Osteocyte (in vitro differentiated cells): Measurements from ENCODE around the gene TPPP. TPM values are rescaled to one million over a fixed set of nuclear protein-coding genes. Genes with fewer than 3 reads are reported as not detected.
"Not testable (repeated sequence)": the region's sequence is repeated elsewhere in the genome, so short reads cannot be mapped to it uniquely, and the experiment has no call there.

ENCODE experiments used
- DNase-seq: peaks from one replicate; pipeline ENCODE4 v3.0.0; 2021; ENCODE audit warnings: mixed read lengths; ENCODE audit not compliant: unreplicated experiment; ENCODE audit errors: extremely low spot score
- H3K27ac Mint-ChIP-seq: one replicate; pipeline ENCODE4 v1.8.0; 2021; ENCODE audit warnings: mild to moderate bottlenecking, mixed read lengths; ENCODE audit not compliant: unreplicated experiment
- H3K27me3 Mint-ChIP-seq: one replicate; pipeline ENCODE4 v1.8.0; 2021; ENCODE audit warnings: mixed read lengths; ENCODE audit not compliant: unreplicated experiment
- H3K36me3 Mint-ChIP-seq: one replicate; pipeline ENCODE4 v1.8.0; 2021; ENCODE audit warnings: mixed read lengths; ENCODE audit not compliant: unreplicated experiment
- H3K4me1 Mint-ChIP-seq: one replicate; pipeline ENCODE4 v1.8.0; 2021; ENCODE audit warnings: mixed read lengths; ENCODE audit not compliant: unreplicated experiment
- H3K4me3 Mint-ChIP-seq: one replicate; pipeline ENCODE4 v1.8.0; 2021; ENCODE audit warnings: mild to moderate bottlenecking, moderate library complexity, mixed read lengths; ENCODE audit not compliant: unreplicated experiment
- H3K9me3 Mint-ChIP-seq: one replicate; pipeline ENCODE4 v1.8.0; 2021; ENCODE audit warnings: mixed read lengths; ENCODE audit not compliant: unreplicated experiment
- total RNA-seq: library from RNA; stranded (reverse); gene quantifications from 2 replicates; pipeline ENCODE4 v1.2.1, GENCODE V29; 2021
- TF ChIP-seq, protein P1 (sequence below): fragments of 200-600 bp; sonication (generic); IDR thresholded peaks from 2 replicates; pipeline ENCODE4 v1.5.0; 2021; ENCODE audit warnings: antibody characterized with exemption, mild to moderate bottlenecking, moderate library complexity

The TPPP gene
- total RNA-seq, 1 donor from 2014 or later: 0.16 TPM

DNA sequence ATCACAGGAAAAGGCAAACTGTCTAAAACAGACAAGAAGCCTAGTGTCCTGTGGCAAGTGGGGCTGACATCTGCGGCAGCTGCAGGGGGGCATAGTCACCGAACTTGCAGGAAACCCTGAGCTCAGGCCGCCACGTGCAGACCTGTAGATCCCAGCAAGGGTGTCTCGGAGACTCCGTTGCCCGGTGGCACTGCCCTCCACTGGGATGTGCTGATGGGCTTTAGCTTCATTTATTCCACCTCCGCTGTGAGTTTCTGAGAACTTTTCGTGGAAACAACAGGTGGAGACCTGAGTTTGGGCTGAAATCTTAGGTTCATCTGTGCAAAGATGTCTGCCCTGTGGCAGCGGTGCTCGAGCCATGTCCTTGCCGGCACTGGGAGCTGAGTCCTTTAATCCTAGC is 59.0 kb downstream of the TPPP start:
- DNase-seq: no peak
- no peak overlapping the region for H3K27ac Mint-ChIP-seq
- no peaks in the 10 kb centered on the region for H3K4me1 Mint-ChIP-seq

GRCh38 chr5:633501-633955 is 59.6 kb downstream of the TPPP start:
- no peak for DNase-seq
- Mint-ChIP-seq H3K9me3 (no peaks in the 10 kb centered on the region), H3K4me3 (no peak overlapping the region), H3K27me3 (no peaks in the 10 kb centered on the region), H3K36me3 (peaks cover 12% of the 10 kb centered on the region), H3K27ac (no peak overlapping the region), H3K4me1 (no peaks in the 10 kb centered on the region)
- TF ChIP-seq, protein P1, sequence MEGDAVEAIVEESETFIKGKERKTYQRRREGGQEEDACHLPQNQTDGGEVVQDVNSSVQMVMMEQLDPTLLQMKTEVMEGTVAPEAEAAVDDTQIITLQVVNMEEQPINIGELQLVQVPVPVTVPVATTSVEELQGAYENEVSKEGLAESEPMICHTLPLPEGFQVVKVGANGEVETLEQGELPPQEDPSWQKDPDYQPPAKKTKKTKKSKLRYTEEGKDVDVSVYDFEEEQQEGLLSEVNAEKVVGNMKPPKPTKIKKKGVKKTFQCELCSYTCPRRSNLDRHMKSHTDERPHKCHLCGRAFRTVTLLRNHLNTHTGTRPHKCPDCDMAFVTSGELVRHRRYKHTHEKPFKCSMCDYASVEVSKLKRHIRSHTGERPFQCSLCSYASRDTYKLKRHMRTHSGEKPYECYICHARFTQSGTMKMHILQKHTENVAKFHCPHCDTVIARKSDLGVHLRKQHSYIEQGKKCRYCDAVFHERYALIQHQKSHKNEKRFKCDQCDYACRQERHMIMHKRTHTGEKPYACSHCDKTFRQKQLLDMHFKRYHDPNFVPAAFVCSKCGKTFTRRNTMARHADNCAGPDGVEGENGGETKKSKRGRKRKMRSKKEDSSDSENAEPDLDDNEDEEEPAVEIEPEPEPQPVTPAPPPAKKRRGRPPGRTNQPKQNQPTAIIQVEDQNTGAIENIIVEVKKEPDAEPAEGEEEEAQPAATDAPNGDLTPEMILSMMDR: no peak

More for the DNA sequence above, 59.0 kb downstream of the TPPP start:
- Mint-ChIP-seq H3K9me3 (no peaks in the 10 kb centered on the region), H3K27me3 (no peaks in the 10 kb centered on the region), H3K4me3 (no peak overlapping the region), H3K36me3 (peaks cover 12% of the 10 kb centered on the region)
- TF ChIP-seq, protein P1: no peak

GRCh38 chr5:628351-629205 is 64.6 kb downstream of the TPPP start:
- not testable (repeated sequence) for H3K4me1 Mint-ChIP-seq, H3K36me3 Mint-ChIP-seq, H3K27me3 Mint-ChIP-seq, H3K4me3 Mint-ChIP-seq, DNase-seq, H3K27ac Mint-ChIP-seq, H3K9me3 Mint-ChIP-seq

DNA sequence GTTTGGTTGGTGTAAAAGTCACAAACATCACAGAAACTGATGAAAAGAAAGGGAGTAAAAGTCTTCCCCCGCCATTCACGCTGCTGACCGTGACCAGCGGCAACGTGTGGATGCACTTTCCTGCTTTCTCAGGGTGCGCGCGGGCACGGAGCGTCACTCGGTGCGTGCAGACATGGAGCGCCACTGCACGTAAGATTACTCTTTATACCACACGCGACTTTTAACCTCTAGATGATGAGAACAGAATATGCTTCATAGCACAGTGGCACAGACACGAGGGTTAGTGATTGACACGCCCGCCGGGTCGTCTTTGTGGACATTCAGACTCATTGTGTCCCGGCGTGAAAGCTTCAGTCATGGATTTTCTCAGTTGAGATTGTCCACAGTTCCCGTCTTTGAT is 65.3 kb downstream of the TPPP start:
- TF ChIP-seq, protein P1: no peak
- no peak overlapping the region for H3K4me3 Mint-ChIP-seq
- H3K27me3 Mint-ChIP-seq: no peaks in the 10 kb centered on the region
- H3K27ac Mint-ChIP-seq: no peak overlapping the region
- DNase-seq: no peak
- H3K36me3 Mint-ChIP-seq: peaks cover 7% of the 10 kb centered on the region
- no peaks in the 10 kb centered on the region for H3K4me1 Mint-ChIP-seq
- no peaks in the 10 kb centered on the region for H3K9me3 Mint-ChIP-seq

- no peak overlapping the region for H3K4me3 Mint-ChIP-seq
- H3K9me3 Mint-ChIP-seq: no peaks in the 10 kb centered on the region
- no peaks in the 10 kb centered on the region for H3K27me3 Mint-ChIP-seq
- no peak for DNase-seq
- H3K36me3 Mint-ChIP-seq: peaks cover 7% of the 10 kb centered on the region
- TF ChIP-seq, protein P1: peak; percentile 29
- H3K4me1 Mint-ChIP-seq: no peaks in the 10 kb centered on the region
- no peak overlapping the region for H3K27ac Mint-ChIP-seq
Observed at GRCh38 chr5:626850-627249, 66.3 kb downstream of the TPPP start.
